PC-9 (cell line): ENCODE data around the gene TMCO4. TPM values are rescaled to one million over a fixed set of nuclear protein-coding genes. Genes with fewer than 3 reads are reported as not detected.

ENCODE experiments used
- BruUV-seq: library from RNA; stranded (reverse); fragments of 400-500 nt; replicated peaks from 2 replicates; lab custom pipeline; 2021; lab: Mats Ljungman, UMichigan
- CTCF ChIA-PET: fragments of 300-600 bp; sonication (Branson Sonifier 250); formaldehyde crosslinking; loops from one replicate; lab custom pipeline; 2022; ENCODE audit warnings: antibody characterized with exemption; lab: Charles Lee
- POLR2A ChIA-PET: fragments of 300-600 bp; sonication (Branson Sonifier 250); formaldehyde crosslinking; loops from one replicate; lab custom pipeline; 2022; ENCODE audit warnings: antibody characterized with exemption; ENCODE audit not compliant: unreplicated experiment; lab: Charles Lee
- DNase-seq, 2 experiments: peaks; one replicate each; pipeline versions ENCODE4 v3.0.0 to v3.0.0-alpha.2; 2015 to 2022; ENCODE audit warnings: mixed read lengths in 1 of 2
- H2AFZ ChIP-seq: fragments of 200-600 bp; sonication (generic); 2 replicates; pipeline ENCODE4 v1.8.1; 2017; ENCODE audit warnings: antibody characterized with exemption
- H3F3A ChIP-seq: fragments of 200-600 bp; sonication (generic); 2 replicates; pipeline ENCODE4 v1.8.1; 2017; ENCODE audit warnings: antibody characterized with exemption, mild to moderate bottlenecking, low read depth; ENCODE audit not compliant: insufficient read depth
- H3K27ac ChIP-seq: fragments of 200-600 bp; sonication (generic); 2 replicates; pipeline ENCODE4 v1.6.1; 2016; ENCODE audit warnings: mixed run types
- H3K27me3 ChIP-seq: fragments of 200-600 bp; sonication (generic); 2 replicates; pipeline ENCODE4 v1.6.1; 2016; ENCODE audit warnings: low read depth, mixed run types; ENCODE audit not compliant: insufficient read depth
- H3K36me3 ChIP-seq: fragments of 200-600 bp; sonication (generic); 2 replicates; pipeline ENCODE4 v1.6.1; 2016; ENCODE audit warnings: low read depth, mixed run types
- H3K4me1 ChIP-seq: fragments of 200-600 bp; sonication (generic); replicated peaks from 2 replicates; pipeline ENCODE4 v1.6.1; 2016; ENCODE audit warnings: mixed run types; ENCODE audit not compliant: insufficient read depth
- H3K4me2 ChIP-seq: fragments of 200-600 bp; sonication (generic); 2 replicates; pipeline ENCODE4 v1.6.1; 2017; ENCODE audit warnings: mixed run types
- H3K4me3 ChIP-seq: fragments of 200-600 bp; sonication (generic); 2 replicates; pipeline ENCODE4 v1.6.1; 2016; ENCODE audit warnings: mixed run types
- H3K79me2 ChIP-seq: fragments of 200-600 bp; sonication (generic); 2 replicates; pipeline ENCODE4 v1.6.1; 2017; ENCODE audit warnings: low read depth, mixed run types
- H3K9me2 ChIP-seq: fragments of 200-600 bp; sonication (generic); 2 replicates; pipeline ENCODE4 v1.8.1; 2017; ENCODE audit warnings: mild to moderate bottlenecking; ENCODE audit not compliant: insufficient read depth
- H3K9me3 ChIP-seq: fragments of 200-600 bp; sonication (generic); 2 replicates; pipeline ENCODE4 v1.8.1; 2016; ENCODE audit warnings: low read depth; ENCODE audit not compliant: insufficient read depth
- H4K20me1 ChIP-seq: fragments of 200-600 bp; sonication (generic); 2 replicates; pipeline ENCODE4 v1.8.1; 2017; ENCODE audit not compliant: insufficient read depth
- EZH2 ChIP-seq: fragments of 200-600 bp; sonication (generic); IDR thresholded peaks from 2 replicates; pipeline ENCODE4 v1.8.0; 2017; ENCODE audit warnings: antibody characterized with exemption, low read depth
- intact Hi-C: fragments of 100-400 bp; cut with micrococcal nuclease; formaldehyde crosslinking; loops from one replicate; pipeline ENCODE4 v1.10.0; 2022; ENCODE audit not compliant: unreplicated experiment
- total RNA-seq: library from RNA; stranded (reverse); gene quantifications from 2 replicates; pipeline ENCODE4 v1.2.3, GENCODE V29; 2021
- TF ChIP-seq, protein P1 (sequence below): fragments of 200-600 bp; sonication (generic); conservative IDR thresholded peaks from 2 replicates; pipeline ENCODE4 v1.6.1; 2017; ENCODE audit warnings: mixed run types, antibody characterized with exemption, mild to moderate bottlenecking, moderate library complexity

The TMCO4 gene
- total RNA-seq, 1 experiment from 2014 or later: 22.6 TPM

- Histone ChIP-seq H3K36me3 (no peaks in the 10 kb centered on the region), H3K4me2 (no peak overlapping the region), H3K4me1 (no peaks in the 10 kb centered on the region; the same call in 1 of the 2 replicates), H3K9me2 (no peaks in the 10 kb centered on the region), H2AFZ (no peak overlapping the region), H3K9me3 (no peaks in the 10 kb centered on the region), H3K79me2 (no peaks in the 10 kb centered on the region), H3F3A (no peaks in the 10 kb centered on the region), H3K27me3 (no peaks in the 10 kb centered on the region), H3K27ac (no peak overlapping the region), H3K4me3 (no peak overlapping the region), H4K20me1 (no peaks in the 10 kb centered on the region)
- peak in 1 of 2 experiments; percentile 33 for DNase-seq
- TF ChIP-seq EZH2: no peak
- TF ChIP-seq, protein P1, sequence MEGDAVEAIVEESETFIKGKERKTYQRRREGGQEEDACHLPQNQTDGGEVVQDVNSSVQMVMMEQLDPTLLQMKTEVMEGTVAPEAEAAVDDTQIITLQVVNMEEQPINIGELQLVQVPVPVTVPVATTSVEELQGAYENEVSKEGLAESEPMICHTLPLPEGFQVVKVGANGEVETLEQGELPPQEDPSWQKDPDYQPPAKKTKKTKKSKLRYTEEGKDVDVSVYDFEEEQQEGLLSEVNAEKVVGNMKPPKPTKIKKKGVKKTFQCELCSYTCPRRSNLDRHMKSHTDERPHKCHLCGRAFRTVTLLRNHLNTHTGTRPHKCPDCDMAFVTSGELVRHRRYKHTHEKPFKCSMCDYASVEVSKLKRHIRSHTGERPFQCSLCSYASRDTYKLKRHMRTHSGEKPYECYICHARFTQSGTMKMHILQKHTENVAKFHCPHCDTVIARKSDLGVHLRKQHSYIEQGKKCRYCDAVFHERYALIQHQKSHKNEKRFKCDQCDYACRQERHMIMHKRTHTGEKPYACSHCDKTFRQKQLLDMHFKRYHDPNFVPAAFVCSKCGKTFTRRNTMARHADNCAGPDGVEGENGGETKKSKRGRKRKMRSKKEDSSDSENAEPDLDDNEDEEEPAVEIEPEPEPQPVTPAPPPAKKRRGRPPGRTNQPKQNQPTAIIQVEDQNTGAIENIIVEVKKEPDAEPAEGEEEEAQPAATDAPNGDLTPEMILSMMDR: no peak
- intact Hi-C loops: loop anchor here (10.0 kb wide), 1 partner anchor 56 kb away; no protein-coding TSS in a partner anchor
- no TSS peak for BruUV-seq
- ChIA-PET CTCF (no interaction called here), POLR2A (interaction anchor here (0.6 kb wide), 2 partner anchors 74 to 316 kb away, joined by 3 to 6 read pairs; no protein-coding TSS in a partner anchor)
Measured at GRCh38 chr1:19809044-19809750, 9.5 kb upstream of the TMCO4 start.

GRCh38 chr1:19808351-19808750 lies 8.6 kb upstream of the TMCO4 start:
- Histone ChIP-seq H3K9me2 (no peaks in the 10 kb centered on the region), H3K36me3 (no peaks in the 10 kb centered on the region), H3K79me2 (no peaks in the 10 kb centered on the region), H4K20me1 (no peaks in the 10 kb centered on the region), H3K4me1 (no peaks in the 10 kb centered on the region; the same call in 1 of the 2 replicates), H3K9me3 (no peaks in the 10 kb centered on the region), H3F3A (no peaks in the 10 kb centered on the region), H3K27ac (no peak overlapping the region), H2AFZ (no peak overlapping the region), H3K27me3 (no peaks in the 10 kb centered on the region), H3K4me3 (no peak overlapping the region), H3K4me2 (no peak overlapping the region)
- no TSS peak for BruUV-seq
- ChIA-PET POLR2A (no interaction called here), CTCF (no interaction called here)
- intact Hi-C loops: loop anchor here (10.0 kb wide), 1 partner anchor 56 kb away; no protein-coding TSS in a partner anchor
- DNase-seq: no peak
- TF ChIP-seq, protein P1: no peak
- TF ChIP-seq EZH2: no peak

GRCh38 chr1:19804831-19805251 lies 5.1 kb upstream of the TMCO4 start:
- Histone ChIP-seq H3K4me1 (no peaks in the 10 kb centered on the region; the same call in 1 of the 2 replicates), H3K36me3 (no peaks in the 10 kb centered on the region), H2AFZ (no peak overlapping the region), H3K4me3 (no peak overlapping the region), H3K4me2 (no peak overlapping the region), H4K20me1 (no peaks in the 10 kb centered on the region), H3K27me3 (no peaks in the 10 kb centered on the region), H3F3A (0 out of 2 replicates have a peak, but pooled peaks cover 4% of the 10 kb centered on the region), H3K79me2 (no peaks in the 10 kb centered on the region), H3K9me3 (no peaks in the 10 kb centered on the region), H3K9me2 (no peaks in the 10 kb centered on the region), H3K27ac (no peak overlapping the region)
- intact Hi-C loops: loop anchor here (10.0 kb wide), 1 partner anchor 60 kb away; no protein-coding TSS in a partner anchor
- TF ChIP-seq EZH2: no peak
- TF ChIP-seq, protein P1: no peak
- ChIA-PET CTCF (no interaction called here), POLR2A (interaction anchor here (0.7 kb wide), 1 partner anchor 14 kb away, joined by 5 read pairs; no protein-coding TSS in a partner anchor)
- DNase-seq: no peak
- BruUV-seq: no TSS peak
